NK-92 (cell line): ENCODE results near the gene CRY1.
"Not testable (repeated sequence)": the region's sequence is repeated elsewhere in the genome, so short reads cannot be mapped to it uniquely, and the experiment has no call there.

Experiments
- DNase-seq: peaks from one replicate; lab custom pipeline; 2025; ENCODE audit not compliant: unreplicated experiment; lab: John Stamatoyannopoulos, UW

CRY1 gene

GRCh38 chr12:107012736-107013425, 80.5 kb downstream of the CRY1 start:
- DNase-seq: no peak

- DNase-seq: no peak
These were observed 81.8 kb downstream of the CRY1 start for GRCh38 chr12:107011519-107011918.

- no peak for DNase-seq
These were observed 85.9 kb downstream of the CRY1 start for GRCh38 chr12:107007411-107007810.

GRCh38 chr12:107002665-107003064, 90.7 kb downstream of the CRY1 start:
- DNase-seq: not testable (repeated sequence)

GRCh38 chr12:106999446-106999845, 93.9 kb downstream of the CRY1 start:
- DNase-seq: no peak

DNA sequence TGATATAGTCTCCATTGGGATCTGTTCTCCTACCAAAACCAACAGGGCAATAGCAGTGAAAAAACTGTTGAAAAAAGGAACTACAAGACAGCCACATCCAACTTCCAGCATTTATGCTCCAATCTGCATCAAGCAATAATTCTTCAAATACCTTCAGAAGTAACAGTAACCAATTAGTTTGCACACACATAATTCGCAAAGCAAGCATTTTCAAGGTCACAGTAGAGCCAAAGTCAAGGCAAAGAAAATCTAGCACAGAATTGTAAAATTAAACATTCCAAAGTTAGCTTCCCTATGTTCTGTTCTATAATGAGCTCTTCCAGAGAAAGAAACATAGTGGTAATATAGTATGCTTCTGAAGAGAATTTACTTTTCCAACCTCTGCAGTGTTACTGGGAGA, 95.4 kb downstream of the CRY1 start:
- no peak for DNase-seq

GRCh38 chr12:106996102-106996501, 97.2 kb downstream of the CRY1 start:
- not testable (repeated sequence) for DNase-seq

DNA sequence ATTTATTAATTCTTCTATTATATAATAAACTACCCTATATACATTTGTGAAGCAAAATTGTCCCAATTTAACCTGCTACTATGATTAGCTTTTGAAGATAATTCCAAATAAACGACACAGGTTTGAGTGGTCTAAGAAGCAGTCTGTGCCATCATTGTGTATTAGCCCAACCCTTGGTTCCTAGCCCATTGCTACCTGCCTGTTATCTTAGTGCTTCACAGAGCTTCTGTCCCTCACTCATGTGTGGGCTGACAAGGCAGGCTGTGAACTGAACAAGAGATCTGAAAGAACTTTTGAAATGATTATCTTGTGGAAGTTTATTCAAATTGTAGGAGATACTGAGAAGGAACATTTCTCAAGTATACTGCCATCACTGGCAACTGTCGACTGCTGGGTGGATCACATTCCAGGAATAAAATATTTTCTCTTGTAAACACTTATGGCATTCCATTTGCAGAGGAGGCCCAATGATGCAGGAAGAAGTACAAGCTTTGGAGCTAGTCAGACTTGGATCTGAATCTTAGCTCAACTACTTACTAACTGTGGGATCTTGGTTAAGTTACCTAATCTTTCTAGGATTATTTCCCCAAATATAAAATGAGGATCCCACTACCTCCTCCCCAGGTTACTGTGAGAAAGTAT, 98.6 kb downstream of the CRY1 start:
- DNase-seq: no peak

- no peak for DNase-seq
These were observed 105.5 kb downstream of the CRY1 start for GRCh38 chr12:106987846-106988245.

GRCh38 chr12:106986625-106987389, 106.5 kb downstream of the CRY1 start, which contains the start of gene MTERF2:
Gene MTERF2, minus strand, starts transcription at chr12:106987146. Its CDS starts 8,432 bp downstream, at chr12:106978714.
- DNase-seq: peak; percentile 17

GRCh38 chr12:106986135-106986534, 107.2 kb downstream of the CRY1 start:
- DNase-seq: no peak

DNA sequence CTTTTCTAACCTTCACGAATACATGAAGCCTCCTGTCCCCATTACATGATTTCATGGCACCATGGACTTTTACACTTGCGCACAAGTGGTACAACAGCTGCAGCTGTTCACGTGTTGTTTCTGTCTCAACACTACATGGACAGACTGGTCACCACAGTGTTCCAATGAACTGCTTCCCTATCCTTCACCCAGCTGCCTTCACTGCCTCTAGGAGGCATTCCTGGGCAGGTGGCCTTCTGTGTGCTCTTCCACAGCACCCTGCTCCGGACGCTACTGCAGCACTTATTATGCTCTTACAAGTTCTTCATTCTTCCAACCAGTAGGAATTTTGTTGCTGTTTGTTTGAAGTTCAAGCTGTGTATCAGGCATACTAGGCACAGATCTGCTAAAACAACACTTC, 107.9 kb downstream of the CRY1 start:
- DNase-seq: no peak

DNA sequence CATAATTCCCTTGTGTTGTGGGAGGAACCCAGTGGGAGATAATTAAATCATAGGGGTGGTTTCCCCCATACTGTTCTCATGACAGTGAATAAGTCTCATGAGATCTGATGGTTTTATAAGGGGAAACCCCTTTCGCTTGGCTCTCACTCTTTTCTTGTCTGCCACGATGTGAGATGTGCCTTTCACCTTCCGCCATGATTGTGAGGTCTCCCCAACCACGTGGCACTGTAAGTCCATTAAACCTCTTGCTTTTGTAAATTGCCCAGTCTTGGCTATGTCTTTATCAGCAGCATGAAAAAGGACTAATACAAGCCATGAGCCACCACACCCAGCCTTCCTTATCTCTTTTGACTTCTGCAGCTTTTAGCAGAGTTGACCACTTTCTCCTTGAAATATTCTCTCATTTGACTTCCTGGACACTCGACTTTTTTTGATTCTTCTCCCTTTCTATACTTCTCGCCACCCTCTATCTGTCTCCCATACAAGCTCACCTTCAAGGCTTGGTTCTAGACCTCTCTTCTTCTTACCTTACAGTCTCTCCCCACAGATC, 108.7 kb downstream of the CRY1 start:
- DNase-seq: no peak

DNA sequence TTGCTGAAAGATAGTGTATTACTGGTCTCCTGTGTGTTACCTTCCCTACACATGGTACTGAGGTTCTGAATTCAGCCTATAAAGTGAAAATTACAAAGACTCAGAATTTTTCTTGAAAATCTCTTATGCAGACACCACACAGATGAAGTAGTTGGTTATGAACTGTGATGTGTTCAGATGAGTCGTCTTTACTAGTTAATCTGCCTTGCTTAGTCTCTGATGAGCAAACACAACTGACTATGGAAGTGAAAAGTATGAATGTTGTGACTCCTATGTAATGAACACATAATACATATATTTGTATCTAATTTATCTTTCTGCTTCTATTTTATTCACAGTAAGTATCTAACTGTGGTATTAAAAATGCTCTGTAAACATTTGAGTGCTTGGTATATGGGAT, 111.1 kb downstream of the CRY1 start:
- no peak for DNase-seq

DNA sequence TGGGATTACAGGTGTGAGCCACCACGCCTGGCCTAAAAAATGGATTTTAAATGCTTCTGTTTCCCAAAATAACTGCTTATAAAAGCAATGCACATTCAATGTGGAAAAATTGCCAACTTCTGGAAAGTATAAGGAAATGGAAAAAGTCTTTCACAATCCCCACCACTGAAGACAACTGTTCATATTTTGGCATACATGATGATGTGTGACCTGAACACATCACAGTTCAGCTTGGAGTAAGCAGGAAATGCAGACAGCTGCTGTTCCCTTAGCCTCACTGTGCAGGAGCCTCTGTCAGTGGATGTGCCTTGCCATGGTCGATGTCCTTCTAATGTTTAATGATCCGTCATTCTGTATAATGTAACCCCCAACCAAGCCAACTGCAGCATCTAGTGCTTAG, 111.6 kb downstream of the CRY1 start:
- no peak for DNase-seq

GRCh38 chr12:106980944-106981343, 112.4 kb downstream of the CRY1 start:
- DNase-seq: no peak

DNA sequence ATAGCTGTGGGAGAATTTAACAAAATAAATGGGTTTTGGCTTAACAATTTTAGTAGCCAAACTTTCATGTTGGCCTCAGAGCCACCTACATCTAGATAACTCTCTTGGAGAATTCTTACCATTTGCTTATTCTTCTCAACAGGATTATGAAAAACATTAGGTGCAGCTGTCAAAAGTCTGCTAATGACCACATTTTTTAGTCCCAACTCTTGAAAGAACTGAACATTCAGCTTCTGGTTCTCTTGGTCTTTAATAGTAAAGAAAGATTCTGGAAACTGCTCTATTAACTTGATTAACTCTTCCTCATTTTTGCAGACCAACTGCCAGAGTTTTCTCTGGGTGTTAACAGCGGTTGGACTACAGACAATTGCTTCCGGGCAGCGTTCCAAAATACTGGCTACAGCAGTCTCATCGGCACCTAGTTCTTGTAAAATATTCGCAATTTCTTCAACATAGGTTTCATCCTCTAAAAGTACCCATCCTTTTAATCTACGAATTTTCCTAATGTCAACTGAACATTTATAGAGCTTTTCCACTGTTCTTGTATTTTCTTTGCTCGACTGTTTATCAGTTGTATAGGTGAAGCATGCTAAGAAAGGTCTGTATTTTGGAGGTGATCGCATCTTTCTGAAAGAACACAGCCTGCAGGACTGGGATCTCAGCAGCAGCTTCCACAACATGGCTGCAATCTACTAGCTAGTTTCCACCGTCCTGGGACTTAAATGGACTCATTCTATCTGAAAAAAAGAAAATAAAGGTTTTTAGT, 115.1 kb downstream of the CRY1 start:
- no peak for DNase-seq

GRCh38 chr12:106976668-106977067, 116.7 kb downstream of the CRY1 start:
- no peak for DNase-seq

GRCh38 chr12:106975993-106976658, 117.2 kb downstream of the CRY1 start:
- no peak for DNase-seq

DNA sequence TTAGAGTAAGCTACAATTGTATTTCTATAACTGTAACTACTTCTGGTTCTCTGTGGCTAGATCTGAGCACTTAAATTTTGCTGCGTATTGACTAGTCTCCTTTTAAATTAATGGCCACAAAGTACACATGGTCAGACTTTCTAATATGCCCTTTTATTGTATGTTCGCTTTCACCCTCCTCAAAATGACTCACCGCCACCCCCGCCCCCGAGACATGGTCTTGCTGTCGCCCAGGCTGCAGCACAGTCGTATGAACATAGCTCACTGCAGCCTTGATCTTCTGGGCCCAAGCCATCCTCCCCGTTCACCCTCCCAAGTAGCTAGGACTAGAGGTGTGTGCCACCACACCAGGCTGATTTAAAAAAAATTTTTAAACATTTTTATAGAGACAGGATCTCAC, 118.3 kb downstream of the CRY1 start:
- no peak for DNase-seq
